ENCODE results near the gene LIN7A.

Gene LIN7A

DNA sequence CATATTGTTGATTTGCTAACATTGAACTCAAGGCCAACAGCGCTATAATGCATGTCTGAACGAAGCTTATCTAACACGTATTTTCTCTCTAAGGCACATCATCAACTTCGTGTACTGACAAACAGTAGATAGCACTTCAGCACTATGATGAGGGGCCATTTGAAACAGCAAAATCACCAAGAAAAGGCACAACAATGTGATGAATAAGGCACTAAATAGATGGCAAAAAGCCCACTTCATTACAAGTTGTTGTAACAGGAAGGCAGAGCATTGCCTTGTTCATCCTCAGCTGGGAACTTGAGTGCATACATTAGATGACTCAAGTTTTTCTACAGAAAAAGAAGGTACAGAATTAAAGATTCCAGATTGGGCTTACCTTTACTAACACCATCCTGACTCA lies 75.2 kb downstream of the LIN7A start:
- no peaks in the 10 kb centered on the region for H3K79me2 ChIP-seq (ENCODE audit: insufficient read depth, low read length)
- H3K9me2 ChIP-seq (replicated peaks; ENCODE audit: insufficient read depth, low read length): no peaks in the 10 kb centered on the region

DNA sequence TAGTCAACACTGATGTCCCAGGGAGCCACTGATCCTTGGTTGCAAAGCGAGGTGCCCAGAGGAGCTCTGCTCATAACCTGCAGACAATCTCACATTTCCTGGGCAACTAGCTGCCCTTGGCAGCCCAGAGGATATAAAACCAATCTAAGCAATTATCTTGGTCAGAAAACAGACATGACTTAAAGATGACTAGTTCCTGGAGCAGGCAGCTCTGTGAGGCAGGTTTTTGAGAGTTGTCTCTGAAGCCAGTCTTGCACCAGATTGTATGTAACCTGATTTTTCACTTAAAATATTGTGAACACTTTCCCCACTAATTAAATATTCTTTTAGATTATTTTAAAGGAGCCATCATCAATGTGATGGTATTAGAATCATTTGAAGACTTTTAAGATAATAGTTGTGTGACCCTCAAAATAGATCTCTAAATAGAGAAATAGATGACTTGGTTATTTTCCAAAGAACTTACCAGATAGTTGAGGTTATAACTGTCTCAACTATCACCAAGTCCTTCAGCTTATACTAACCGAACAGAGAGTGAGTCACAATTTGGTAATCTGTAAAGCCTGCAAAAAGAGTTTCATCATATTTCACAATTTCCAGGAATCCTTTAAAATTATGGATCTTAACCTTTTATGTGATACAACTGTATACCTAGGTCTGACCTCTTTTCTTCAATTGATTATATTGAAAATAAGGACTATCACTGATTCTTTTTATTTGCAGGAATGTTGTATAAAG lies 75.9 kb downstream of the LIN7A start:
- Histone ChIP-seq H3F3A (ENCODE audit: insufficient read depth) (no peaks in the 10 kb centered on the region), H3K36me3 (ENCODE audit: low read length) (no peaks in the 10 kb centered on the region), H3K4me2 (ENCODE audit: low read depth, low read length, poor library complexity, severe bottlenecking) (no peak overlapping the region), H3K4me3 (ENCODE audit: insufficient read depth, low read length, poor library complexity, severe bottlenecking) (no peak overlapping the region), H3K79me2 (ENCODE audit: insufficient read depth, low read length) (no peaks in the 10 kb centered on the region), H4K20me1 (ENCODE audit: low read depth, low read length) (no peaks in the 10 kb centered on the region), H2AFZ (ENCODE audit: low read depth, low read length, severe bottlenecking) (no peak overlapping the region), H3K27ac (ENCODE audit: low read depth, low read length) (no peak overlapping the region), H3K9me3 (ENCODE audit: insufficient read depth, low read length) (no peaks in the 10 kb centered on the region), H3K9me2 (replicated peaks; ENCODE audit: insufficient read depth, low read length) (no peaks in the 10 kb centered on the region), H3K9ac (ENCODE audit: low read length) (no peak overlapping the region), H3K27me3 (ENCODE audit: low read length) (no peaks in the 10 kb centered on the region)
- no peak for TF ChIP-seq EZH2phosphoT487 (conservative IDR thresholded peaks at IDR 0.05; ENCODE audit: low read length)
- TF ChIP-seq, protein P1, sequence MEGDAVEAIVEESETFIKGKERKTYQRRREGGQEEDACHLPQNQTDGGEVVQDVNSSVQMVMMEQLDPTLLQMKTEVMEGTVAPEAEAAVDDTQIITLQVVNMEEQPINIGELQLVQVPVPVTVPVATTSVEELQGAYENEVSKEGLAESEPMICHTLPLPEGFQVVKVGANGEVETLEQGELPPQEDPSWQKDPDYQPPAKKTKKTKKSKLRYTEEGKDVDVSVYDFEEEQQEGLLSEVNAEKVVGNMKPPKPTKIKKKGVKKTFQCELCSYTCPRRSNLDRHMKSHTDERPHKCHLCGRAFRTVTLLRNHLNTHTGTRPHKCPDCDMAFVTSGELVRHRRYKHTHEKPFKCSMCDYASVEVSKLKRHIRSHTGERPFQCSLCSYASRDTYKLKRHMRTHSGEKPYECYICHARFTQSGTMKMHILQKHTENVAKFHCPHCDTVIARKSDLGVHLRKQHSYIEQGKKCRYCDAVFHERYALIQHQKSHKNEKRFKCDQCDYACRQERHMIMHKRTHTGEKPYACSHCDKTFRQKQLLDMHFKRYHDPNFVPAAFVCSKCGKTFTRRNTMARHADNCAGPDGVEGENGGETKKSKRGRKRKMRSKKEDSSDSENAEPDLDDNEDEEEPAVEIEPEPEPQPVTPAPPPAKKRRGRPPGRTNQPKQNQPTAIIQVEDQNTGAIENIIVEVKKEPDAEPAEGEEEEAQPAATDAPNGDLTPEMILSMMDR (IDR thresholded peaks at IDR 0.05; ENCODE audit: insufficient read depth, low read length, poor library complexity, severe bottlenecking): no peak

More for the DNA sequence above, 75.2 kb downstream of the LIN7A start:
- no peaks in the 10 kb centered on the region for H4K20me1 ChIP-seq (ENCODE audit: low read depth, low read length)
- no peaks in the 10 kb centered on the region for H3K9me3 ChIP-seq (ENCODE audit: insufficient read depth, low read length)
- H3F3A ChIP-seq (ENCODE audit: insufficient read depth): no peaks in the 10 kb centered on the region
- no peaks in the 10 kb centered on the region for H3K36me3 ChIP-seq (ENCODE audit: low read length)
- no peaks in the 10 kb centered on the region for H3K27me3 ChIP-seq (ENCODE audit: low read length)
- H3K4me3 ChIP-seq (ENCODE audit: insufficient read depth, low read length, poor library complexity, severe bottlenecking): no peak overlapping the region
- TF ChIP-seq, protein P1 (IDR thresholded peaks at IDR 0.05; ENCODE audit: insufficient read depth, low read length, poor library complexity, severe bottlenecking): no peak
- TF ChIP-seq EZH2phosphoT487 (conservative IDR thresholded peaks at IDR 0.05; ENCODE audit: low read length): no peak
- H2AFZ ChIP-seq (ENCODE audit: low read depth, low read length, severe bottlenecking): no peak overlapping the region
- H3K4me2 ChIP-seq (ENCODE audit: low read depth, low read length, poor library complexity, severe bottlenecking): no peak overlapping the region
- no peak overlapping the region for H3K9ac ChIP-seq (ENCODE audit: low read length)
- no peak overlapping the region for H3K27ac ChIP-seq (ENCODE audit: low read depth, low read length)

DNA sequence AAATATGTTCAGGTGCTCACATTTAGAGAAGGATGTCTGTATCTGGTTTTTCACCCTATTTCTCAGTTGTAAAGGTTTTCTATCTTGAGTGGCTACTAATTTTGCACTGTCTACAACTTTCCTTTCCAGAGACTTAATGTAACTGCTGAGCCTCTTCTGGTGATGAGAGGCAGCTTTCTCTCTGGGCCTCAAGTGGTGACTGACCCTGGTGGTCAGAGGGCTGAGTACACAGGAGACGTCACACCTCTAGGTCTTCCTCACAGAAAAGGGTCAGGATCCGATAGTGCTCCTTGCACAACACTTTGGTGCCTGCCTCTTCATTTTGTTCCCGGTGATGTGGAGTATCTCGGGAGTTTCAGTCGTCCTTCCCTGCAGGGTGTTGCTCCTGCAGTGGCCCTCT lies 76.8 kb downstream of the LIN7A start:
- no peaks in the 10 kb centered on the region for H3K36me3 ChIP-seq (ENCODE audit: low read length)
- no peak overlapping the region for H3K4me2 ChIP-seq (ENCODE audit: low read depth, low read length, poor library complexity, severe bottlenecking)
- TF ChIP-seq, protein P1 (IDR thresholded peaks at IDR 0.05; ENCODE audit: insufficient read depth, low read length, poor library complexity, severe bottlenecking): no peak
- TF ChIP-seq EZH2phosphoT487 (conservative IDR thresholded peaks at IDR 0.05; ENCODE audit: low read length): no peak
- no peak overlapping the region for H2AFZ ChIP-seq (ENCODE audit: low read depth, low read length, severe bottlenecking)
- H4K20me1 ChIP-seq (ENCODE audit: low read depth, low read length): no peaks in the 10 kb centered on the region
- no peaks in the 10 kb centered on the region for H3K9me2 ChIP-seq (replicated peaks; ENCODE audit: insufficient read depth, low read length)
- no peak overlapping the region for H3K4me3 ChIP-seq (ENCODE audit: insufficient read depth, low read length, poor library complexity, severe bottlenecking)
- no peaks in the 10 kb centered on the region for H3F3A ChIP-seq (ENCODE audit: insufficient read depth)
- H3K79me2 ChIP-seq (ENCODE audit: insufficient read depth, low read length): no peaks in the 10 kb centered on the region
- H3K9ac ChIP-seq (ENCODE audit: low read length): no peak overlapping the region
- no peaks in the 10 kb centered on the region for H3K27me3 ChIP-seq (ENCODE audit: low read length)
- no peaks in the 10 kb centered on the region for H3K9me3 ChIP-seq (ENCODE audit: insufficient read depth, low read length)
- H3K27ac ChIP-seq (ENCODE audit: low read depth, low read length): no peak overlapping the region

All from SU-DHL-6 (cell line).